SH-SY5Y (cell line): ENCODE data around the gene FBH1.

Experiments
- GATA2 ChIP-seq: IDR thresholded peaks from 2 replicates; pipeline ENCODE4 v1.6.1; 2011; ENCODE audit warnings: mild to moderate bottlenecking, low read depth, low read length
- GATA3 ChIP-seq: IDR thresholded peaks from 2 replicates; pipeline ENCODE4 v1.6.1; 2011; ENCODE audit warnings: low read depth, mild to moderate bottlenecking, low read length, moderate library complexity

- TF ChIP-seq GATA2 (no peak), GATA3 (no peak)
Observed at GRCh38 chr10:5841965-5842364, 48.1 kb upstream of the FBH1 start.
